Measurements from ENCODE around the gene CBX3. TPM values are rescaled to one million over a fixed set of nuclear protein-coding genes. Genes with fewer than 3 reads are reported as not detected.

Gene CBX3
- total RNA-seq, 1 donor from 2014 or later: 225 TPM

GRCh38 chr7:26199301-26200037 lies 2.1 kb upstream of the CBX3 start:
- Mint-ChIP-seq H3K9me3 (no peaks in the 10 kb centered on the region), H3K4me1 (peaks cover 46% of the 10 kb centered on the region), H3K27ac (peak overlapping the region; percentile 100), H3K36me3 (peaks cover 27% of the 10 kb centered on the region), H3K4me3 (peak overlapping the region; percentile 99), H3K27me3 (ENCODE audit: low read depth) (no peaks in the 10 kb centered on the region)
- TF ChIP-seq, protein P1, sequence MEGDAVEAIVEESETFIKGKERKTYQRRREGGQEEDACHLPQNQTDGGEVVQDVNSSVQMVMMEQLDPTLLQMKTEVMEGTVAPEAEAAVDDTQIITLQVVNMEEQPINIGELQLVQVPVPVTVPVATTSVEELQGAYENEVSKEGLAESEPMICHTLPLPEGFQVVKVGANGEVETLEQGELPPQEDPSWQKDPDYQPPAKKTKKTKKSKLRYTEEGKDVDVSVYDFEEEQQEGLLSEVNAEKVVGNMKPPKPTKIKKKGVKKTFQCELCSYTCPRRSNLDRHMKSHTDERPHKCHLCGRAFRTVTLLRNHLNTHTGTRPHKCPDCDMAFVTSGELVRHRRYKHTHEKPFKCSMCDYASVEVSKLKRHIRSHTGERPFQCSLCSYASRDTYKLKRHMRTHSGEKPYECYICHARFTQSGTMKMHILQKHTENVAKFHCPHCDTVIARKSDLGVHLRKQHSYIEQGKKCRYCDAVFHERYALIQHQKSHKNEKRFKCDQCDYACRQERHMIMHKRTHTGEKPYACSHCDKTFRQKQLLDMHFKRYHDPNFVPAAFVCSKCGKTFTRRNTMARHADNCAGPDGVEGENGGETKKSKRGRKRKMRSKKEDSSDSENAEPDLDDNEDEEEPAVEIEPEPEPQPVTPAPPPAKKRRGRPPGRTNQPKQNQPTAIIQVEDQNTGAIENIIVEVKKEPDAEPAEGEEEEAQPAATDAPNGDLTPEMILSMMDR (IDR thresholded peaks at IDR 0.05; ENCODE audit: unreplicated experiment): no peak
- DNase-seq (ENCODE audit: low spot score in 2 of 2, unreplicated experiment in 2 of 2): peak; percentile 27 to 54

DNA sequence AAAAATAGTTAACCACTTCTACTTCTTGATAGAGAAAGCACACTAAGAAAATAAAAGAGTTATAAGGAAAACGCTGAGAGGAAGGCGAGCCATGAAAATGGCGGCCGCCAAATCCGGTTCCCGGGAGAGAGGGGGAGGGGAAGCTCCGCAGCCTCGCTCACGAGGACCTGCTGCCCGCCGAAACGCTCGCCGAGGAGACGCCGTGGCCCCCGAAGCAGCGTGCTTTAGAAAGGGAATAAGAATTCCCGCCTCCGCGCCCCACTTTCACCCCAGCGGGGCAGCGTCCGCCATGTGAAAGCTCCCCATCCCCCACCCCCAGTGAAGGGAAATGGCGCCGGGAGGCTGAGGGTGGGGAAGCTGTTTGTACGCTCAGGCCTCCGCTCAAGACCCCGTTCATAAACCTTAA lies 1.5 kb upstream of the CBX3 start:
- TF ChIP-seq, protein P1 (IDR thresholded peaks at IDR 0.05; ENCODE audit: unreplicated experiment): no peak
- Mint-ChIP-seq H3K4me1 (peaks cover 48% of the 10 kb centered on the region), H3K36me3 (peaks cover 25% of the 10 kb centered on the region), H3K9me3 (no peaks in the 10 kb centered on the region), H3K4me3 (peak overlapping the region; percentile 99), H3K27me3 (ENCODE audit: low read depth) (no peaks in the 10 kb centered on the region), H3K27ac (peak overlapping the region; percentile 100)
- peak; percentile 46 to 75 for DNase-seq (ENCODE audit: low spot score in 2 of 2, unreplicated experiment in 2 of 2)

DNA sequence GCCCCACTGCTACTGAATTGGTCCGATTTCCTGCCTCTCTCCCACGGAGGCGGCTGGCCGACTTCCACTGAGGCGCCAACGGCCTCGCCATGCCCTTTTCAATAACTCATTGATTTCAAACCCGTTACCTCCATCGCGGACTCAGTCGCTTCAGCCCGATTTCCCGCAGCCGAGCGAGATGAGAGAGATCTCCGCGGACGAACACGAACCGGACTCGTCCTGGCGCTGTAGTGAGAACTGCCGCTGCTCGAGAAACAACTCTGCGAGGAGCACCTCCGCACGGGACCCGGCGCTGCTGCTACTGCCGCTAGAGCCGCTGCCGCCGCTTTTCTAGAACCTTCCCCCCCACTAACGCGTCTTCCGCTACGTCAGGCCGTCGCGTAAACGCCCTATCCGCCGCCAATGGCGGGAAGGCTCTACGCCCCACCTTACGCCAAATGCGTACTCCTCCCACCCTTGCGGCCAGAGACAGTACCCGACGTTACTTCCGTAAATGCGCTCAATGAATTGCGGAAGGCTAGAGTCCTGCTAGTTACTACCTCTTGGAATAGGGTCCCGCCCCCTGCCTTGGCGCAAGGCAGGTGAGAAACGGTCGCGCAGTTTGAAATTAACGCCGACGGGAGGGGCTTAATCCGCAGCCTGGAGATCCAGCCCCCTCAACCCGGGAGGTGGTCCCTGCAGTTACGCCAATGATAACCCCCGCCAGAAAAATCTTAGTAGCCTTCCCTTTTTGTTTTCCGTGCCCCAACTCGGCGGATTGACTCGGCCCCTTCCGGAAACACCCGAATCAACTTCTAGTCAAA lies 900 bp upstream of the CBX3 start, which contains the start of gene HNRNPA2B1:
HNRNPA2B1 (minus strand) TSS at position 303 of the 803 bp plus-strand sequence; CDS start at position 134, 169 bp downstream.
- no peaks in the 10 kb centered on the region for H3K27me3 Mint-ChIP-seq (ENCODE audit: low read depth)
- peak within 1 kb of the TSS; percentile 99 for H3K4me3 Mint-ChIP-seq
- peak; percentile 89 to 99 for DNase-seq (ENCODE audit: low spot score in 2 of 2, unreplicated experiment in 2 of 2)
- no peaks in the 10 kb centered on the region for H3K9me3 Mint-ChIP-seq
- H3K27ac Mint-ChIP-seq: peak within 1 kb of the TSS; percentile 100
- TF ChIP-seq, protein P1 (IDR thresholded peaks at IDR 0.05; ENCODE audit: unreplicated experiment): no peak
- H3K4me1 Mint-ChIP-seq: peaks cover 49% of the 10 kb centered on the region
- peaks cover 22% of the 10 kb centered on the region for H3K36me3 Mint-ChIP-seq

GRCh38 chr7:26202019-26202990 lies 760 bp downstream of the CBX3 start:
- Mint-ChIP-seq H3K4me3 (peak overlapping the region; percentile 84), H3K27me3 (ENCODE audit: low read depth) (no peaks in the 10 kb centered on the region), H3K36me3 (peaks cover 16% of the 10 kb centered on the region), H3K4me1 (peaks cover 43% of the 10 kb centered on the region), H3K27ac (peak overlapping the region; percentile 93), H3K9me3 (no peaks in the 10 kb centered on the region)
- TF ChIP-seq, protein P1 (IDR thresholded peaks at IDR 0.05; ENCODE audit: unreplicated experiment): no peak
- peak in 1 of 2 experiments; percentile 41 for DNase-seq (ENCODE audit: low spot score in 2 of 2, unreplicated experiment in 2 of 2)

- Mint-ChIP-seq H3K9me3 (no peaks in the 10 kb centered on the region), H3K27me3 (ENCODE audit: low read depth) (no peaks in the 10 kb centered on the region), H3K27ac (peak overlapping the region; percentile 93), H3K36me3 (peaks cover 18% of the 10 kb centered on the region), H3K4me1 (peaks cover 39% of the 10 kb centered on the region), H3K4me3 (peak overlapping the region; percentile 84)
- DNase-seq (ENCODE audit: low spot score in 2 of 2, unreplicated experiment in 2 of 2): no peak
- TF ChIP-seq, protein P1 (IDR thresholded peaks at IDR 0.05; ENCODE audit: unreplicated experiment): no peak
Measured at GRCh38 chr7:26203016-26203415, 1.5 kb downstream of the CBX3 start.

Data from mesothelial cell of epicardium (in vitro differentiated cells).